Measurements from ENCODE around the gene ADAM8.
"Not testable (repeated sequence)": the region's sequence is repeated elsewhere in the genome, so short reads cannot be mapped to it uniquely, and the experiment has no call there.

The ADAM8 gene

DNA sequence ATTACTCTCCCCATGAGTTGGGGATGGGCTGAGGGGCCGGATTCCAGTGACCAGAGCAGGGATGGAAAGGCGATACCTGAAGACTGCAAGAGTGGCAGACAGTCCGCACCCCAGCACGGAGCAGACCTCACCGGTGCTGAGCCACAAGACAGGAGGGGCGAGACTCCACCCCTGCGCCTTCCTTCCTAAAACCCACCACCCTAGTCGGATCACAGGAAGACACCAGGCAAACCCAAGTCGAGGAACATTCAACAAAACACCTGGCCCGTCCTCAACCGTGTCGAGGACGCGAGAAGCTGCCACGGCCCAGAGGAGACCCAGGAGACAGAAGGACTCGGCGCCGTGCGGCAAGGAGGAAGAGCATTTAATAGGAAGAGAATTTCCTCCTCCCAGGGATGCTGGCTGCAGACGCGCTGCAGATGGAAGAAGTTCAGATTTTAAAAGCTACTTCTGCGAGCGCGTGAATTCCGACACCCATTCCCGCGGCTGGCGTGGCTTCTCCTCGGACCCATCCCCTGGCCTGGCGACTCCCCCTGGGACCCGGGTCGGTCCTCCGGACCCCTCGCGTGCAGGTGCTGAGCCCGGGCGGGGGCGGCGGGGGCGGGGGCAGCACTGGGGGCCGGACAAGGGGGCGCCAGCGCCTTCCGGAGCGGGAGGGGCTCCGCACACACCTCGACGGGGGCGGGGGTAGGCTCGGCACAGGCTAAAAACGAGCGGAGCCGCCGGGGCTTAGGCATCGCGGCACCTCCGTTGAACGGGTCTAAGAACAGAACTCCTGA is 47.2 kb downstream of the ADAM8 start:
- no peak for DNase-seq

DNA sequence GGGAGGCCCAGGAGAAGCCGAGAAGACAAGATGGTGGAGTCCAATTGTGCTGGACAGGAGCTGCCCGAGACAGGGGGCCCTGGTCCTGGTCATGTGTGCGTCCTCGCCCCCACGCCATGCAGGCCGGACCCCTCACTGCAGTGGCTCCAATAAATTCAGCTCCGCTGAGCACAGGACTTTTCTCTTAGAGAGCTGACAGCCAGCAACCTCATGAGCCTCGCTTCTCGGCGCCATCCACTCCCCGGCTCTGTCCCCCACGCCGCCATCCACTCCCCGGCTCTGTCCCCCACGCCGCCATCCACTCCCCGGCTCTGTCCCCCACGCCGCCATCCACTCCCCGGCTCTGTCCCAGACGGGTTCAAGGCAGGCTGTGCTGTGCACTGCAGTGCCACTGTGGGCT is 49.4 kb downstream of the ADAM8 start:
- no peak for DNase-seq

- no peak for DNase-seq
These were observed 50.3 kb downstream of the ADAM8 start for GRCh38 chr10:133226251-133226808.

DNA sequence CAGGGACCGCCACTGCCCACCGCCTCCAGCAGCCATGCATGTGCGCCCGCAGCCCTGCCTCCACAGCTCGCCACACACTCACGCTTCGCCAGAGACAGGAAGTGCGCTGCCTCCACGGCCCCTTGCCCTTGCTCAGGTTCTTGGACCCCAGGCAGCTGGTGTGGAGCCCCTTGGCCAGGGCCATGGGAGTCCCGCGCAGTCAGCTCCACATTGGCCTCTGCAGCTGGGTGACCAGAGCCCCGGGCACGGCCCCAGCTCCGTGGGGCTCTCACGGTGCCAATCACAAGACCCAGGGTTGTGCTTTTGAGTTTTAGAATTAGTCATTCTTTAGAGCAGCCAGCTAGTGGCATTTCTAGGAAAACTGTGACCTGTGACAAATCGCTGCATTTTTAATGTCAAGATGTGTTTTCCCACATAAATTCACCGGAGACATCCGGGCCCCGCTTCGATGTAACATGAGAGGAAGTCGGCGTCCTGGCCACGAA is 50.9 kb downstream of the ADAM8 start:
- DNase-seq = no peak

DNA sequence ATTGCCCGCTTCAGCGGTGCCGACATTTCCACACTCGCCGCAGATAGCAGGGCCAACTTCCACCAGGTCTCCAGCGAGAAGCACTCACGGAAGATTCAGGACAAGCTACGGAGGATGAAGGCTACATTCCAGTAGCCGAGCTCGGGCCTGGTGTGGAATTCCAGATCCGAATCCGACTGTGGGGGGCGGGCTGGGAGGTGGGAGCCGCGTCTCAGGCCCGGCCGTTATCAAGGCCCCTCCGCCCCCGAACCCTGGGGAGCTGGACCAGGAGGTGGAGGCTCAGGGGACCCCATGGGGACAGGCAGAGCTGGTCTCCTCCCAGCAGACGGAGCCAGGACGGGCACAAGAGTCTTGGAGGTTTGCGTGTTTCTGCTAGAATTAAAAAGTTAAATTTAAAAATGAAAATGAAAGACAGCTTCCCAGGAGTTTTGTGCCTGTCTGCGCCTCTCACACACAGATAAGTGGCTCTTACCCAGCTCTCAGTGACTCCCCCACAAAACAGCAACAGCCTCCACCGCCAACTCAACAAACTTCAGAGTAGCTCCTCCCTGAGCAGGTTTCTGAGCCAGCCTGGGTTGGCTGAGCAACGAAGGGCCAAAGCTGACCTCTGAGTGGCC is 51.8 kb downstream of the ADAM8 start:
- DNase-seq = no peak

GRCh38 chr10:133224076-133224475 is 52.6 kb downstream of the ADAM8 start:
- DNase-seq = no peak

DNA sequence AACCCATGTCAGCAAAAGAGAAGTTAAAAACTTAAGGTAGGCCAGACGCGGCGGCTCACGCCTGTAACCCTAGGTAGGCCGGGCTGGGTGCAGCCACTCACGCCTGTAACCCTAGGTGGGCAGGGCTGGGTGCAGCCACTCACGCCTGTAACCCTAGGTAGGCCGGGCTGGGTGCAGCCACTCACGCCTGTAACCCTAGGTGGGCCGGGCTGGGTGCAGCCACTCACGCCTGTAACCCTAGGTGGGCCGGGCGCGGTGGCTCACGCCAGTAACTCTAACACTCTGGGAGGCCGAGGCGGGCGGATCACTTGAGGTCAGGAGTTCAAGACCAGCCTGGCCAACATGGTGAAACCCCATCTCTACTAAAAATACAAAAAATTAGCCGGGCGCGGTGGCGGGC is 54.9 kb downstream of the ADAM8 start:
- not testable (repeated sequence) for DNase-seq

GRCh38 chr10:133221331-133221730 is 55.3 kb downstream of the ADAM8 start:
- no peak for DNase-seq

DNA sequence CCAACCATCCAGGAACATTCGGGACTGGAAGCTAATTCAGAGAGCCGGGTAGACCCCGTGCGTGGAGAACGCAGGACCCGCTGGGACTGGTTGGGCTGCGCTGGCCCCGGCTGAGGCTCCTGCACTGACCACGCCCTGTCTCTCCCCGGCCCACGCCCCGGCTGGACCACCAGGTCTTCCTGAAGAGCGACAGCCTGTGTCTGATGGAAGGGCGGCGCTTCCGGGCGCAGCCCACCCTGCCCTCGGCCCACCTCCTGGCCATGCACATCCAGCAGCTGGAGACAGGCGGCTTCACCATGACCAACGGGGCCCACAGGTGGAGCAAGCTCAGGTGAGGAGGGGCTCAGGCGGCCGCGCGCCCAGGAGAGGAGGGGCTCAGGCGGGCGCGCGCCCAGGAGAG is 56.9 kb downstream of the ADAM8 start:
- DNase-seq = no peak

GRCh38 chr10:133218891-133219290 is 57.8 kb downstream of the ADAM8 start:
- no peak for DNase-seq

GRCh38 chr10:133217800-133218589 is 58.7 kb downstream of the ADAM8 start:
- no peak for DNase-seq

- no peak for DNase-seq
These were observed 59.9 kb downstream of the ADAM8 start for GRCh38 chr10:133216776-133217175.

GRCh38 chr10:133215586-133215985 is 61.1 kb downstream of the ADAM8 start:
- no peak for DNase-seq

GRCh38 chr10:133214468-133215410 is 61.9 kb downstream of the ADAM8 start:
- DNase-seq = no peak

GRCh38 chr10:133213641-133214467 is 62.8 kb downstream of the ADAM8 start:
- no peak for DNase-seq

GRCh38 chr10:133212853-133213494 is 63.7 kb downstream of the ADAM8 start:
- DNase-seq = no peak

All from activated CD4-positive, alpha-beta T cell treated with anti-CD3 and anti-CD28 coated beads for 1 hour (primary cell).